Upper lobe of left lung (tissue), 6 donors: Measurements from ENCODE around the gene VAV2. TPM values are rescaled to one million over a fixed set of nuclear protein-coding genes. Genes with fewer than 3 reads are reported as not detected.

Experiments
- ATAC-seq, 2 donors: fragments of 200-7000 bp; cut with Tn5 transposase; one replicate each; pipeline ENCODE4 v1.9.1; 2022; ENCODE audit warnings: mild to moderate bottlenecking in 2 of 2, moderate library complexity in 2 of 2; ENCODE audit not compliant: low FRiP score in 2 of 2
- DNase-seq, 2 donors: peaks; one replicate each; pipeline ENCODE4 v3.0.0-alpha.2; 2019 to 2020
- H3K27ac ChIP-seq, 4 donors: fragments of 200-600 bp; sonication (generic); one replicate each; pipeline ENCODE4 v1.5.1; 2016 to 2019
- H3K27me3 ChIP-seq, 4 donors: fragments of 200-600 bp; sonication (generic); one replicate each; pipeline ENCODE4 v1.5.1; 2017 to 2019
- H3K36me3 ChIP-seq, 4 donors: fragments of 200-600 bp; sonication (generic); one replicate each; pipeline ENCODE4 v1.5.1; 2016 to 2019
- H3K4me1 ChIP-seq, 4 donors: fragments of 200-600 bp; sonication (generic); one replicate each; pipeline ENCODE4 v1.5.1; 2018 to 2019
- H3K4me3 ChIP-seq, 4 donors: fragments of 200-600 bp; sonication (generic); one replicate each; pipeline ENCODE4 v1.5.1; 2017 to 2019; ENCODE audit warnings: mild to moderate bottlenecking in 2 of 4, moderate library complexity in 1 of 4
- H3K9me3 ChIP-seq, 4 donors: fragments of 200-600 bp; sonication (generic); one replicate each; pipeline ENCODE4 v1.5.1; 2018 to 2019
- EP300 ChIP-seq, 4 donors: sonication (generic); formaldehyde crosslinking; IDR thresholded peaks; one replicate each; pipeline ENCODE4 v1.5.1; 2017; ENCODE audit warnings: antibody characterized with exemption in 4 of 4, control low read depth in 2 of 4
- POLR2A ChIP-seq, 4 donors: fragments of 450-650 bp; IDR thresholded peaks; one replicate each; pipeline ENCODE4 v1.5.1; 2016 to 2017; ENCODE audit warnings: antibody characterized with exemption in 4 of 4, mild to moderate bottlenecking in 2 of 4
- POLR2AphosphoS5 ChIP-seq, 2 donors: sonication (generic); formaldehyde crosslinking; IDR thresholded peaks; one replicate each; pipeline ENCODE4 v1.5.1; 2017; ENCODE audit warnings: antibody characterized with exemption in 2 of 2
- WGBS, 2 donors: methylation state at CpG; one replicate each; pipeline ENCODE4 v1.1.5; 2017 to 2018; 5-methylcytosine and 5-hydroxymethylcytosine counted together
- total RNA-seq, 6 donors: library from RNA; depleted of rRNA in 4 of 6; stranded (reverse); fragments of >200 nt in 4 of 6; gene quantifications; one replicate each; pipeline versions ENCODE4 v1.1.0 to v1.2.1, GENCODE V29; 2016 to 2021
- TF ChIP-seq, protein P1 (sequence below), 6 experiments: fragments of 450-650 bp in 4 of 6; fragments of 200-600 bp in 2 of 6; sonication (generic) in 2 of 6; IDR thresholded peaks; one replicate each; pipeline ENCODE4 v1.5.1; 2016 to 2019; ENCODE audit warnings: antibody characterized with exemption in 6 of 6
- donor health status: DM: no; HTN: no; CAD: no; lungs with moderate emphysema.
- donor health status: DM: no; HTN: yes; CAD: no; lungs with severe emphysema.

Gene VAV2
- total RNA-seq, 6 donors from 2014 or later: 12.0 to 38.8 (median 22.0) TPM

DNA sequence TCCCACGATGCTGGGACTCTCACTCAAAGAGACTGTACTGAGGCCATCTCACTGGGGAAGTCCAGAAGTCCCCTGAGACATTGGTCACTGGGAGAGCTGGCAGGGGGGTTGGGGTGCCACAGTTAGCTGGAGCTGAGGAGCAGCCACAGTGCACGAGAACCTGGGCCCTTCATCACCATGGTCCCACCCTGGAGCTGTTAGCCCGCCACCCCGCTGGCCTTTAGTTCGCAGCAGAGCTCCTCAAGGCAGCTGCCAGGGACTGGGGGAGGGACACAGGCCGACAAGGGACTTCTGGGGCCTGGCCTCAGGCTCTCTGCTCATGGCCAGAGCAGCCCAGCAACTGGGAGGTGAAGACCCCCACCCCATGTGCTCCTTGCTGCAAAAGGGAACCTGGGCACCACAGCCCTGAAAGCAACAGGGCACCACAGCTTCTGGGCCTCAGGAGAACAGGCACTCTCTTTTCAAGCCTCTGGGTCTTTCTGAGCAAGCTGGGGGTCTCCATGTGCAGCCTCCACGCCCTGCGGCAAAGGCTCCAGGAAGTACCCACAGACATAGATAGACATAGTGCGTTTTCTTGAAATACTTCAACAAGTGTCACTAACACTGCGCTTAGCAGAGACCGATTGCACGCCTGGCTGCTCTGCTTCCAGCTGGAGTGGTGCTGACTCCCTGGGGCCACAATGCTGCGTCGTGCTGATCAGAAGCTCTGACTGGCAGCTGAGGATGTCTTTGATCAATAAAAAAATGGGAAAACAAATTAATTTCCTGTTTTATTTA lies 46.0 kb downstream of the VAV2 start:
- Histone ChIP-seq H3K4me3 (no peak overlapping the region), H3K4me1 (peaks cover 10 to 26% (median 21%) of the 10 kb centered on the region in 4 donors), H3K9me3 (no peaks in the 10 kb centered on the region), H3K27me3 (no peaks in the 10 kb centered on the region), H3K27ac (no peak overlapping the region), H3K36me3 (peaks cover 0 to 3% (median 0%) of the 10 kb centered on the region in 4 donors)
- ATAC-seq (no peak), DNase-seq (no peak)
- WGBS, 2 donors: 96 to 100% methylated on average over 8 to 14 of the region's 14 CpGs
- TF ChIP-seq, protein P1, sequence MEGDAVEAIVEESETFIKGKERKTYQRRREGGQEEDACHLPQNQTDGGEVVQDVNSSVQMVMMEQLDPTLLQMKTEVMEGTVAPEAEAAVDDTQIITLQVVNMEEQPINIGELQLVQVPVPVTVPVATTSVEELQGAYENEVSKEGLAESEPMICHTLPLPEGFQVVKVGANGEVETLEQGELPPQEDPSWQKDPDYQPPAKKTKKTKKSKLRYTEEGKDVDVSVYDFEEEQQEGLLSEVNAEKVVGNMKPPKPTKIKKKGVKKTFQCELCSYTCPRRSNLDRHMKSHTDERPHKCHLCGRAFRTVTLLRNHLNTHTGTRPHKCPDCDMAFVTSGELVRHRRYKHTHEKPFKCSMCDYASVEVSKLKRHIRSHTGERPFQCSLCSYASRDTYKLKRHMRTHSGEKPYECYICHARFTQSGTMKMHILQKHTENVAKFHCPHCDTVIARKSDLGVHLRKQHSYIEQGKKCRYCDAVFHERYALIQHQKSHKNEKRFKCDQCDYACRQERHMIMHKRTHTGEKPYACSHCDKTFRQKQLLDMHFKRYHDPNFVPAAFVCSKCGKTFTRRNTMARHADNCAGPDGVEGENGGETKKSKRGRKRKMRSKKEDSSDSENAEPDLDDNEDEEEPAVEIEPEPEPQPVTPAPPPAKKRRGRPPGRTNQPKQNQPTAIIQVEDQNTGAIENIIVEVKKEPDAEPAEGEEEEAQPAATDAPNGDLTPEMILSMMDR (IDR thresholded peaks at IDR 0.05): no peak
- no peak for TF ChIP-seq POLR2AphosphoS5 (IDR thresholded peaks at IDR 0.05)
- TF ChIP-seq EP300 (IDR thresholded peaks at IDR 0.05): no peak

DNA sequence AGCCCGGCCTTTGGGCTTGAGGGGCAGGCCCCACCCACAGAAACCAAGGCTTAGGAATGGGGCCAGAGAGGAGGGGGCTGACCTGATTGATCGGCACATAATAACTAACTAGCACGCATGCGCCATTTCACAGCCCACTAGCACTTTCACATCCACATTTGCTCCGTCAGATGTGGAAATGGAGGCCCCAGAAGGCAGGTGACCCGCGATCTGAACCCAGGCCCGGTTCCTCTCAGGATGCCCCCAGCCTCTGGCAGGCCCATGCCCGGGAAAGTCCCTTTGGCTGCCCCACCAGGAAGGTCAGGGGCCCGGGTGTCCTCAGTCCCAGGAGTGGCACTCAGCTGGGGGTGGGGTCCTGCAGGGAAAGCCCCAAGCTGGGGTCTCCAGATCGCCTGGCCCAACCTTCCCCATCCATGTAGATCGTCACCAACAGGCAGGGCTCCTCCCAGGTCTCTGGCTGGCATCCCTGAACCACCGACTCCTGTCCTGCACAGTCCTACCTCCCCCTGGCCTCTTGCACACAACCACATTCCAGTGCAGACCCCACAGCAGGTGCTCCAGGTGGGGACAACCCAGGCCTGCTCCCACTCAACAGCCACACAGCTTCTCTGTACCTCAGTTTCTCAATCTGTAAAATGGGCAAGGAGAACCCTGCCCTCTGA lies 46.7 kb downstream of the VAV2 start:
- no peaks in the 10 kb centered on the region for H3K9me3 ChIP-seq

DNA sequence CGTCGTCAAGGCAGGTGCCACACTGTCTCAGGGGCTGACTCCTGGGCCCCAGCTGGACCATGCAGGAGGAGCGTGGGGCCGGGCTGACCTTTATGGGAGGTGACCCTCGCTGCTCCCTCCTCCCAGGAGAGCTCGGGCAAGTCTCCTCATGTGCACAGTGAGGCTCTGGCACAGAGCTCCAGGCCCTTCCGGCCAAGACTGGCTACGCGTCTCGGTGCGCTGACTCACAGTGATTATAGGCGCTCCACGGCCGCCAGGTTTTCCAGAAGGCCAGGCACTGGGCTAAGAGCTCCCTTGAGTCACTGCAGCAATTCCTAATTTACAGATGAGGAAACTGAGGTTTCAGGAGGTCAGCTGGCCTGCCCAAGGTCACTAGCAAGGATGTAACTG lies 47.4 kb downstream of the VAV2 start:
- H3K27ac ChIP-seq: no peak overlapping the region
- TF ChIP-seq POLR2AphosphoS5 (IDR thresholded peaks at IDR 0.05) (no peak), EP300 (IDR thresholded peaks at IDR 0.05) (no peak), POLR2A (IDR thresholded peaks at IDR 0.05) (no peak)
- TF ChIP-seq, protein P1 (IDR thresholded peaks at IDR 0.05): no peak
- no peaks in the 10 kb centered on the region for H3K27me3 ChIP-seq
- DNase-seq (peak in 1 of 2 donors; percentile 59), ATAC-seq (peak in 1 of 2 donors; percentile 8)
- WGBS, 2 donors: 93 to 98% methylated on average over 12 to 14 of the region's 14 CpGs
- H3K9me3 ChIP-seq: no peaks in the 10 kb centered on the region
- peaks cover 8 to 24% (median 20%) of the 10 kb centered on the region in 4 donors for H3K4me1 ChIP-seq
- no peak overlapping the region for H3K4me3 ChIP-seq
- H3K36me3 ChIP-seq: peaks cover 0 to 3% (median 0%) of the 10 kb centered on the region in 4 donors

More for the DNA sequence above, 46.7 kb downstream of the VAV2 start:
- Histone ChIP-seq H3K4me3 (no peak overlapping the region), H3K27ac (peak overlapping the region in 1 of 4 donors; percentile 21), H3K27me3 (no peaks in the 10 kb centered on the region), H3K36me3 (peaks cover 0 to 3% (median 0%) of the 10 kb centered on the region in 4 donors), H3K4me1 (peaks cover 8 to 24% (median 20%) of the 10 kb centered on the region in 4 donors)
- ATAC-seq: no peak
- DNase-seq: peak in 1 of 2 donors; percentile 46
- WGBS, 2 donors: 77 to 96% methylated on average over 7 to 13 of the region's 13 CpGs
- TF ChIP-seq POLR2AphosphoS5 (IDR thresholded peaks at IDR 0.05): no peak
- TF ChIP-seq, protein P1 (IDR thresholded peaks at IDR 0.05): no peak
- TF ChIP-seq POLR2A (IDR thresholded peaks at IDR 0.05): no peak
- no peak for TF ChIP-seq EP300 (IDR thresholded peaks at IDR 0.05)

DNA sequence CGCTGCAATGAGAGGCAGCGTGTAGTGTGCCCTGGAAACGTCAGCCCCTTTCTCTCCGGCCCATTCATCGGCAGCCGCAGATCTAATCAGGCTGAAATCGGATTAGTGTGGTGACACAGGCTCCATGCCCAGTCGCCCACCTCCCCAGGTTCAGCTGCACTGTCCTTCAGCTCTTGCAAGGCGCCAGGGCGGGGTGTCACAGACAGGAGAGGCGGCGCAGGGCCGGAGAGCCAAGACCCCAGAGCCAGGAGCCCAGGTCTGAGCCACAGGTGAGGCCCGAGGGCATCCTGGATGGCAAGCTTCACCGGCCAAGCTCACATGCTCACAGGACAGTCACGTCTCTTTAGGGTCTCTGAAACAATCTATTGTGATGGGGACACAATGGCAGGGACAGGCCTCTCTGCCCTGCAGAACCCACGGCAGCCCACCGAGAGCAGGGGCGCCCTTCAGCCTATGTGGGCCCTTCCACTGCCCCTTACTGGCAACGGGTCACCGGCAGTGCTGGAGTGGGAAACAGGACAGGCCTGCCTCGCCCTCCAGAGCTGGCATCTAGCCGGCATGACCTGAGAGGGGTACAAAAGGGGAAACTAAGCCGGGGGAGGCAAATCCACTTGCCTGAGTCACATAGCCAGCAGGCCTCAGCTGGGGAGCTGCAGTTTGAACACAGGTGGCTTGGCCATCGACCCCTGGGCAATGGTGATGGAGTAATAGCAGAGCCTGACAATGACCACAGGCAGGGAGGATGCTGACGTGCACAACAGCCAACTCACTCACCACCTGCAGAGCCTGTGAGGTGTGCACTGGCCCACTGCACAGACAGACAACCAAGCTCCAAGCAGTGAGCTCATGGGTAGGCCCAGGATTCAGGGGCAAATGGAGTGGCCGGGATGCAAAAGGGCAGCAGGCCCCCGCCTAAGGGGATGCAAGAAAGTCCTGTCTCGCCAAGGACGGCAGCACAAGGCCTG lies 48.1 kb downstream of the VAV2 start:
- H3K27me3 ChIP-seq: no peaks in the 10 kb centered on the region
- no peaks in the 10 kb centered on the region for H3K9me3 ChIP-seq
- no peak for ATAC-seq
- DNase-seq: peak in 1 of 2 donors; percentile 52
- peaks cover 8 to 24% (median 20%) of the 10 kb centered on the region in 4 donors for H3K4me1 ChIP-seq
- H3K4me3 ChIP-seq: no peak overlapping the region
- no peak for TF ChIP-seq POLR2AphosphoS5 (IDR thresholded peaks at IDR 0.05)
- TF ChIP-seq, protein P1 (IDR thresholded peaks at IDR 0.05): no peak
- no peak overlapping the region for H3K27ac ChIP-seq
- H3K36me3 ChIP-seq: peaks cover 0 to 3% (median 0%) of the 10 kb centered on the region in 4 donors
- 84 to 93% methylated on average over 16 to 30 of the region's 30 CpGs for WGBS, 2 donors
